Measurements from ENCODE around the gene INTS11.

INTS11 gene

DNA sequence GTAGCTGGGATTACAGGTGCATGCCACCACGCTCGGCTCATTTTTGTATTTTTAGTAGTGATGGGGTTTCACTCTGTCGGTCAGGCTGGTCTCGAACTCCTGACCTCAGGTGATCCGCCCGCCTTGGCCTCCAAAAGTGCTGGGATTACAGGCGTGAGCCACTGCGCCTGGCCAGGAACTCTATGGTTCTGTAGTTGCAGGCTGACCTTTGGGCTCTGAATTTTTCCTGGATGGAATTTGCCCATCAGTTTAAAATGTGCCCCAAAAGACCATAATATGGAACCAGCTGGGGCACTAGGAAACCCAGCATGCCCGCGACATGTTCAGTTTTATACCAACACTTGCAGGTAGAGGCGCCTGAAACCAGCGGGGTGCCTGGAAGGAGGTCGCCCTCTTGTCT lies 45.8 kb downstream of the INTS11 start:
- ATAC-seq = no peak
- H3K27me3 Mint-ChIP-seq = no peaks in the 10 kb centered on the region
- H3K4me1 Mint-ChIP-seq = peaks cover 5% of the 10 kb centered on the region
- H3K4me3 Mint-ChIP-seq = no peak overlapping the region
- H3K36me3 Mint-ChIP-seq (ENCODE audit: low read depth) = no peaks in the 10 kb centered on the region
- H3K9me3 Mint-ChIP-seq = no peaks in the 10 kb centered on the region
- no peak for DNase-seq
- no peak overlapping the region for H3K27ac Mint-ChIP-seq

GRCh38 chr1:1275836-1276235 lies 48.6 kb downstream of the INTS11 start:
- Mint-ChIP-seq H3K4me1 (peaks cover 24% of the 10 kb centered on the region), H3K9me3 (no peaks in the 10 kb centered on the region), H3K27ac (no peak overlapping the region), H3K27me3 (no peaks in the 10 kb centered on the region), H3K4me3 (peak overlapping the region; percentile 27), H3K36me3 (ENCODE audit: low read depth) (peaks cover 11% of the 10 kb centered on the region)
- DNase-seq (no peak), ATAC-seq (no peak)

DNA sequence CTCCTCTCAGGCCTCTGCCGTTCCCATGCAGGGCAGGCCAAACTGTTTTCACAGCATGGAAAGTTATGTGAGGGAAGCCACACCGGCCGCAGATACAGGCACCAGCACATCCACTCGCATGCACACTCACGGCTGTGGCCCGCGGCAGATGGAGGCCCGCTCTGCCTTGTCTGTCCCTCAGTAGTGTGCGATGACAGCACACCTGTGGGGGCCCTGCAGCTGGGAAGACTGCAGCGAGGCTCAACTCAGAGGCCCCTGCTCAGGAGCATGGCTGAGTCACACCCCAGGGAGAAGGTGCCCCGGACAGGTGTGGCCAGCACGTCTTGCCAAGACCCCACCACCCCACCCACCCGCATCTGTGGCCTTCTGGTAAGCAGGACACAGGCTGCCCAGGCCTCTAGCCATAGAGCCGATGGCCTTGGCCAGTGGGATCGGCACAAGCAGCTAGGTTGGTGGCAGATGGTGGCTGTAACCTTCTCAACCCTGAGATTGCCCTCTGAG lies 49.5 kb downstream of the INTS11 start:
- DNase-seq (no peak), ATAC-seq (no peak)
- no peaks in the 10 kb centered on the region for H3K27me3 Mint-ChIP-seq
- peak overlapping the region; percentile 74 for H3K4me3 Mint-ChIP-seq
- no peaks in the 10 kb centered on the region for H3K9me3 Mint-ChIP-seq
- peak overlapping the region; percentile 65 for H3K27ac Mint-ChIP-seq
- peaks cover 17% of the 10 kb centered on the region for H3K36me3 Mint-ChIP-seq (ENCODE audit: low read depth)
- H3K4me1 Mint-ChIP-seq = peaks cover 33% of the 10 kb centered on the region

- DNase-seq (no peak), ATAC-seq (peak; percentile 11)
- peaks cover 17% of the 10 kb centered on the region for H3K36me3 Mint-ChIP-seq (ENCODE audit: low read depth)
- H3K9me3 Mint-ChIP-seq = no peaks in the 10 kb centered on the region
- peak overlapping the region; percentile 74 for H3K4me3 Mint-ChIP-seq
- peak overlapping the region; percentile 65 for H3K27ac Mint-ChIP-seq
- H3K27me3 Mint-ChIP-seq = no peaks in the 10 kb centered on the region
- H3K4me1 Mint-ChIP-seq = peaks cover 37% of the 10 kb centered on the region
Observed at GRCh38 chr1:1274299-1274930, 50.0 kb downstream of the INTS11 start.

- Mint-ChIP-seq H3K9me3 (no peaks in the 10 kb centered on the region), H3K27me3 (no peaks in the 10 kb centered on the region), H3K36me3 (ENCODE audit: low read depth) (peaks cover 17% of the 10 kb centered on the region), H3K4me3 (peak within 1 kb of the TSS; percentile 86), H3K27ac (peak within 1 kb of the TSS; percentile 84), H3K4me1 (peaks cover 37% of the 10 kb centered on the region)
- peak; percentile 94 for DNase-seq
- ATAC-seq = peak; percentile 90
Observed at GRCh38 chr1:1273512-1274298, 50.8 kb downstream of the INTS11 start, which contains the start of gene UBE2J2. TSS of gene UBE2J2 (minus strand) at chr1:1273854. CDS start at chr1:1267992, 5,862 bp downstream.

GRCh38 chr1:1273209-1273511 lies 51.3 kb downstream of the INTS11 start:
- no peaks in the 10 kb centered on the region for H3K9me3 Mint-ChIP-seq
- H3K4me3 Mint-ChIP-seq = peak overlapping the region; percentile 86
- H3K4me1 Mint-ChIP-seq = peaks cover 37% of the 10 kb centered on the region
- ATAC-seq (no peak), DNase-seq (no peak)
- peaks cover 17% of the 10 kb centered on the region for H3K36me3 Mint-ChIP-seq (ENCODE audit: low read depth)
- peak overlapping the region; percentile 84 for H3K27ac Mint-ChIP-seq
- H3K27me3 Mint-ChIP-seq = no peaks in the 10 kb centered on the region

DNA sequence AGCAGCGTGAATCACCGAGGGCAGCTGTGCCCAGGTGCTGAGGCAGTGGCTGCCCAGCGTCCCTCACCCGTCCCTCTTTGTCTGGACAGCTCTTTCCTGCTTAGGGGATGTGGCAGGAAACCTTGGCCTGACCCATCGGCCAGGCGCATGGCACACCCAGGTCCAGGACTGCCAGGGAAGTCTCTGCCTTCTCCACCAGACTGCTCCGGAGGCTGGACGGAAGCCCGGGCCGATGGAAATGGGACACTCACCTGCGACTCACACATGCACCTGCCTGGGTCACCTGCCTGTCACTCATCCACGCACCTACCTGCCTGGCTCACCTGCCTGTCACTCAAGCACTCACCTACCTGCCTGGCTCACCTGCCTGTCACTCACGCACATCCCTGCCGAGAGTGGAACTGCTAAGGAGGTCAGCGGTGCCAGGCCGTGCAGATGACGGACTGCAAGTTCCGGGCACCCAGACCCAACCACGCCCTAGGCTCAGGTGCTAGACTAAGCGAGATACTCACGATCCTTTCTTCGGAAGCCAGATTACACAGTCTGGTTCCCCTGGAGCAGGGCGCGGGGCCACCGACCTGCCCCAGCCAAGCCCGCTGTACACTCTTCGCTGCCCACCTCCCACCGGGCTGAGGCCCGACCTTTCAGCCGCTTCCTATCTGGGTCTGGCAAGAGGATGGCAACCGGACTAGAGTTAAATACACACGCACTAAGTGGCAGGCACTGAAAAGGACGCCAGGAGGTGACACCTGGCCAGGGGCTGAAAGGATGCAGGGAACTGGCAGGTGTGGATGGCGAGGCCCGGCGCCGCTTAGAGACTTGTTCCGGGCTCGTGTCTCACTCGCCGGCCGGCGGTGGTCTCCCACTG lies 51.9 kb downstream of the INTS11 start:
- Mint-ChIP-seq H3K36me3 (ENCODE audit: low read depth) (peaks cover 17% of the 10 kb centered on the region), H3K27me3 (no peaks in the 10 kb centered on the region), H3K9me3 (no peaks in the 10 kb centered on the region), H3K27ac (peak overlapping the region; percentile 84), H3K4me1 (peaks cover 40% of the 10 kb centered on the region), H3K4me3 (peak overlapping the region; percentile 86)
- no peak for ATAC-seq
- no peak for DNase-seq

DNA sequence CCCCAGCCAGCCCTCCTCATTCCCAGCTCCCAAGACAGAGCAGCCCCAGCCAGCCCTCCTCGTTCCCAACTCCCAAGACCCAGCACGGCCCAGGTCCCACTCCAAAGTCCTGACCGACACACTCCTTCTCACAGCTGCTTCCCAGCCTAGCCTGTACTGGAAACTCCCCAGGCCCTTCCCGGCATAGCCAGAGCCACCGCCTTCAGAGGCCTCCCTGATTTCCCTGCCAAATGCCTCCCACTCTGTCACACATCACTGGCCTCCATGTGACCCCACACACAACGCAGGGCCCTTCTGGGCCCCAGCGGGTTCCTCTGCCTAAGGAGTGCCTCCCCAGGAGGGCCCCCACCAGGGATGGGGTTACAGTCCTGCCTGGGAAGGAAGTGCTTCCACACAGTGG lies 53.6 kb downstream of the INTS11 start:
- peak overlapping the region; percentile 86 for H3K4me3 Mint-ChIP-seq
- no peaks in the 10 kb centered on the region for H3K27me3 Mint-ChIP-seq
- H3K27ac Mint-ChIP-seq = peak overlapping the region; percentile 78
- ATAC-seq (no peak), DNase-seq (no peak)
- H3K9me3 Mint-ChIP-seq = no peaks in the 10 kb centered on the region
- peaks cover 40% of the 10 kb centered on the region for H3K4me1 Mint-ChIP-seq
- peaks cover 22% of the 10 kb centered on the region for H3K36me3 Mint-ChIP-seq (ENCODE audit: low read depth)

GRCh38 chr1:1268284-1268682 lies 56.2 kb downstream of the INTS11 start:
- no peak overlapping the region for H3K27ac Mint-ChIP-seq
- H3K4me3 Mint-ChIP-seq = no peak overlapping the region
- DNase-seq (no peak), ATAC-seq (no peak)
- peaks cover 35% of the 10 kb centered on the region for H3K4me1 Mint-ChIP-seq
- H3K27me3 Mint-ChIP-seq = no peaks in the 10 kb centered on the region
- no peaks in the 10 kb centered on the region for H3K9me3 Mint-ChIP-seq
- peaks cover 30% of the 10 kb centered on the region for H3K36me3 Mint-ChIP-seq (ENCODE audit: low read depth)

- H3K4me3 Mint-ChIP-seq = no peak overlapping the region
- peaks cover 33% of the 10 kb centered on the region for H3K36me3 Mint-ChIP-seq (ENCODE audit: low read depth)
- H3K9me3 Mint-ChIP-seq = no peaks in the 10 kb centered on the region
- H3K27me3 Mint-ChIP-seq = no peaks in the 10 kb centered on the region
- H3K27ac Mint-ChIP-seq = no peak overlapping the region
- DNase-seq (no peak), ATAC-seq (no peak)
- H3K4me1 Mint-ChIP-seq = peaks cover 33% of the 10 kb centered on the region
Observed at GRCh38 chr1:1267488-1268283, 56.8 kb downstream of the INTS11 start.

DNA sequence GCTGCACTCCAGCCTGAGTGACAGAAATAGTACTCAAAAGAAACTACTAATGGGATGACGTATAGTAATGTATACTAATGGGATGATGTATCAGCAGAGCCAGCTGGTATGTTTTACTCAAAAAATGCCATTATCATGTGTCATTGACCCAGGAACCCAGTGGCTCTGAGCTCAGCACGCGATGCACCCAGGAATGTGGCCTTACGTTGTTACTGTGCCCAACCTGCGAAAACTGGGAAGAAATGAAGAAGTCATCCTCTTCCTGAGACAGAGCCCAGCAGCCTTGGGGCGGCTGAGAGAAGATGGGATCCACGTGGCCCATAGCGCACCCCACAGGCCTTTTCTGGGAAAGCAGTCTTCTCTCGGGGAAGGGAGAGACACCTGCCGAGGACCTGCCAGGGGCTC lies 59.6 kb downstream of the INTS11 start:
- H3K9me3 Mint-ChIP-seq = no peaks in the 10 kb centered on the region
- no peak overlapping the region for H3K27ac Mint-ChIP-seq
- ATAC-seq = no peak
- no peak overlapping the region for H3K4me3 Mint-ChIP-seq
- peaks cover 8% of the 10 kb centered on the region for H3K4me1 Mint-ChIP-seq
- no peak for DNase-seq
- H3K27me3 Mint-ChIP-seq = no peaks in the 10 kb centered on the region
- peaks cover 28% of the 10 kb centered on the region for H3K36me3 Mint-ChIP-seq (ENCODE audit: low read depth)

DNA sequence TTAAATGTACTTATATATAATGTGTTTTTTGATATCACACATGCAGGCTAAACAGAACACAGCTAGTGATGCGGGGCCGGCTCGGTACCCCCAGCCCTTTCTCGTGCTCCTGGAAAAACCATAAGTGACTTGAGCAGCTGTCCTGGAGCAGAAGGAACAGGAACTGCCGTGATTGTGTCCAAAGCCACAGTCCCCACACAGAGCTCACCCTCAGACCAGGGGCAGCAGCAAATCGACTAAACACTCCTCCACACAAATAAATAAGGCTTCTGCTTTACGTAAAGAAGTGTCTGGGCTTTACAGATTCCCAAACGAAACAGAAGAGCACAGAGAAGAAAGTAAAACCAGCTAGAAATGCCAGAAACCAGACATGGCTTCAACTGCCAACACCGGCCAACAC lies 60.4 kb downstream of the INTS11 start:
- H3K36me3 Mint-ChIP-seq (ENCODE audit: low read depth) = peaks cover 30% of the 10 kb centered on the region
- H3K27me3 Mint-ChIP-seq = no peaks in the 10 kb centered on the region
- H3K9me3 Mint-ChIP-seq = no peaks in the 10 kb centered on the region
- H3K4me3 Mint-ChIP-seq = no peak overlapping the region
- H3K27ac Mint-ChIP-seq = no peak overlapping the region
- H3K4me1 Mint-ChIP-seq = peaks cover 5% of the 10 kb centered on the region
- DNase-seq (no peak), ATAC-seq (no peak)

DNA sequence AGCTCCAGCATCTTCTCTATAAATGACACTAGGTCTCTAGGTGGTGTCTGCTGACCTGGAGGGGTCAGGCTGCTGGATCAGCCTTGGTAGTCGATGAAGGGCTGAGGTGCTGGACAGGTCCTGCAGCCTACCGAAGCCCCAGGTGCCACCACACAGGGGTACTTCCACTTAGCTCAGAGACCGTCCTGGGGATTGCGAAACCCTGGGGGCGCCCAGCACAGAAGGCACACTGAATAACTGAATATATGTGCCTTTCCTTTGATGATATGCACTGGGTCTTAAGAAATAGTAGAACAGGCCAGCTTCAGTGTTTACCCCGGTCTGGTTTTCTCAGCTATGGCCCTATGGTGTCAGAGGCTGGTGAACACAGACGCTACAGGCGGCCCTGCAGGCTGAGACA lies 61.7 kb downstream of the INTS11 start:
- H3K4me1 Mint-ChIP-seq = peaks cover 2% of the 10 kb centered on the region
- no peak for ATAC-seq
- H3K27ac Mint-ChIP-seq = no peak overlapping the region
- no peaks in the 10 kb centered on the region for H3K9me3 Mint-ChIP-seq
- DNase-seq = no peak
- H3K27me3 Mint-ChIP-seq = no peaks in the 10 kb centered on the region
- peaks cover 34% of the 10 kb centered on the region for H3K36me3 Mint-ChIP-seq (ENCODE audit: low read depth)
- H3K4me3 Mint-ChIP-seq = no peak overlapping the region

GRCh38 chr1:1262071-1262470 lies 62.4 kb downstream of the INTS11 start:
- Mint-ChIP-seq H3K27ac (no peak overlapping the region), H3K36me3 (ENCODE audit: low read depth) (peaks cover 34% of the 10 kb centered on the region), H3K9me3 (no peaks in the 10 kb centered on the region), H3K4me3 (no peak overlapping the region), H3K27me3 (no peaks in the 10 kb centered on the region), H3K4me1 (peaks cover 2% of the 10 kb centered on the region)
- DNase-seq (no peak), ATAC-seq (no peak)

All from activated naive CD8-positive, alpha-beta T cell treated with anti-CD3 and anti-CD28 coated beads, Interleukin-2, amount 50 U/mL, for 24 hours (primary cell).